ENCODE measurements around the gene CA4. TPM values are rescaled to one million over a fixed set of nuclear protein-coding genes. Genes with fewer than 3 reads are reported as not detected.

Gene CA4
- total and polyA plus RNA-seq, 2 of the 8 experiments (the other 6 are each of a cell fraction or from before 2014, with no cell fraction given) = 3.6 to 4.2 TPM

- Histone ChIP-seq H4K5ac (ENCODE audit: insufficient read length, low read depth, low read length) (no peak overlapping the region), H2BK20ac (ENCODE audit: low read length) (no peak overlapping the region), H3K23ac (ENCODE audit: insufficient read length) (no peak overlapping the region), H2BK12ac (ENCODE audit: low read depth, low read length) (no peak overlapping the region), H4K8ac (ENCODE audit: extremely low read depth, insufficient read depth, low read length) (no peak overlapping the region), H2AK5ac (ENCODE audit: low read depth, low read length) (no peak overlapping the region), H3K79me1 (ENCODE audit: low read depth, low read length) (no peaks in the 10 kb centered on the region), H3K79me2 (ENCODE audit: control insufficient read depth in 1 of 2, insufficient read depth in 2 of 2, low read length in 2 of 2) (no peaks in the 10 kb centered on the region), H3K56ac (replicated peaks; ENCODE audit: insufficient read length, low read depth, low read length) (no peak overlapping the region), H3K4me1 (replicated peaks in 1 of 4; ENCODE audit: control insufficient read depth in 3 of 4, insufficient read depth in 4 of 4, low read length in 3 of 4) (no peaks in the 10 kb centered on the region), H2BK5ac (ENCODE audit: low read depth, low read length) (no peak overlapping the region), H2AFZ (ENCODE audit: low read length) (no peak overlapping the region), H3K27ac (ENCODE audit: low read depth, low read length) (no peak overlapping the region), H3K14ac (ENCODE audit: insufficient read length) (no peak overlapping the region), H3K4ac (replicated peaks; ENCODE audit: insufficient read length, low read depth, low read length) (no peak overlapping the region), H3K4me2 (ENCODE audit: insufficient read depth in 1 of 2, low read depth in 2 of 2, low read length in 2 of 2) (no peak overlapping the region), H4K20me1 (replicated peaks in 1 of 2; ENCODE audit: control insufficient read depth in 1 of 2, insufficient read depth in 2 of 2, low read length in 2 of 2) (no peaks in the 10 kb centered on the region), H3K9ac (replicated peaks in 1 of 4; ENCODE audit: extremely low read depth in 1 of 4, low read depth in 3 of 4, low read length in 3 of 4) (no peak overlapping the region), H2BK120ac (replicated peaks; ENCODE audit: low read depth, low read length) (no peak overlapping the region), H3K36me3 (ENCODE audit: control insufficient read depth in 2 of 4, insufficient read depth in 4 of 4, low read length in 3 of 4) (no peaks in the 10 kb centered on the region), H2BK15ac (ENCODE audit: low read length) (no peak overlapping the region), H4K91ac (replicated peaks; ENCODE audit: insufficient read length, low read length) (no peak overlapping the region), H3K23me2 (ENCODE audit: low read depth, low read length) (no peaks in the 10 kb centered on the region), H3K9me3 (ENCODE audit: insufficient read depth in 2 of 2, low read depth in 1 of 2, low read length in 1 of 2) (no peaks in the 10 kb centered on the region), H3K18ac (ENCODE audit: extremely low read depth, low read length) (no peak overlapping the region), H3K4me3 (ENCODE audit: extremely low read depth in 1 of 4, insufficient read depth in 2 of 4, low read depth in 3 of 4, low read length in 4 of 4) (no peak overlapping the region), H3K27me3 (replicated peaks in 1 of 4; ENCODE audit: control insufficient read depth in 3 of 4, extremely low read depth in 1 of 4, insufficient read depth in 3 of 4, low read length in 3 of 4) (no peaks in the 10 kb centered on the region)
- DNase-seq (ENCODE audit: low read depth in 1 of 2, low spot score in 2 of 2) (no peak), FAIRE-seq (no peak)
- WGBS, 2 experiments (ENCODE audit: extremely low coverage in 1 of 2, insufficient coverage in 1 of 2, insufficient read length in 1 of 2, insufficient replicate concordance in 2 of 2, low coverage in 1 of 2, low lambda C conversion rate in 2 of 2, missing lambda C conversion rate in 1 of 2) = 90% methylated on average over 5 of the region's 5 CpGs; no CpG with 5 or more reads in 1 of the 2 experiments
- TF ChIP-seq RAD21 (IDR thresholded peaks at IDR 0.05 in 1 of 2, conservative IDR thresholded peaks at IDR 0.05 in 1 of 2; ENCODE audit: low read depth in 2 of 2, low read length in 2 of 2) (no peak), EZH2 (IDR thresholded peaks at IDR 0.05; ENCODE audit: low read depth, low read length, severe bottlenecking) (no peak), ZNF274 (IDR thresholded peaks at IDR 0.05; ENCODE audit: borderline replicate concordance, extremely low read depth, low read length) (no peak), JUN (IDR thresholded peaks at IDR 0.05; ENCODE audit: low read depth, low read length) (no peak)
- ChIA-PET CTCF (ENCODE audit: partially characterized antibody) (interaction anchor here (0.7 to 1.3 kb wide), 3 partner anchors 35 to 74 kb away, joined by 3 to 4 read pairs (median 3); no protein-coding TSS in a partner anchor), POLR2A (ENCODE audit: partially characterized antibody) (no interaction called here)
These were observed 43.3 kb upstream of the CA4 start for GRCh38 chr17:60106340-60107059.
